Left kidney (tissue), 8 donors: ENCODE data around the gene ZNF584. TPM values are rescaled to one million over a fixed set of nuclear protein-coding genes. Genes with fewer than 3 reads are reported as not detected.
"Not testable (repeated sequence)": the region's sequence is repeated elsewhere in the genome, so short reads cannot be mapped to it uniquely, and the experiment has no call there.

Experiments
- DNase-seq: peaks from one replicate; pipeline ENCODE4 v3.0.0-alpha.2; 2013
- long read RNA-seq, 8 donors: transcript quantifications; one replicate each; lab custom pipeline, GENCODE V29; 2026
- polyA plus RNA-seq: library from polyadenylated mRNA; unstranded; fragments of 120-200 nt; gene quantifications from one replicate; pipeline ENCODE4 v1.2.1, GENCODE V29; 2013; ENCODE audit not compliant: insufficient read length

Gene ZNF584
- 11.7 TPM for polyA plus RNA-seq
- long read RNA-seq, donor 1, transcript ZNF584-208 (1 exons, 2,709 nt) = major isoform, 10 of 11 reads
- long read RNA-seq, donor 1, partial matches to known transcripts = 0 of 11 reads
- long read RNA-seq, donor 1, other reads (novel, unspliced or antisense) = 0 of 11 reads
- long read RNA-seq, donor 2, transcript ZNF584-208 (1 exons, 2,709 nt) = major isoform, 5 of 8 reads
- long read RNA-seq, donor 2, partial matches to known transcripts = 0 of 8 reads
- long read RNA-seq, donor 2, other reads (novel, unspliced or antisense) = 0 of 8 reads
- long read RNA-seq, donor 3, partial matches to known transcripts = 0 of 5 reads
- long read RNA-seq, donor 3, other reads (novel, unspliced or antisense) = 0 of 5 reads
- long read RNA-seq, donor 4, partial matches to known transcripts = 0 of 1 reads
- long read RNA-seq, donor 4, other reads (novel, unspliced or antisense) = 0 of 1 reads
- long read RNA-seq, donor 5, transcript ZNF584-208 (1 exons, 2,709 nt) = major isoform, 15 of 23 reads
- long read RNA-seq, donor 5, partial matches to known transcripts = 5 of 23 reads
- long read RNA-seq, donor 5, other reads (novel, unspliced or antisense) = 0 of 23 reads
- long read RNA-seq, donor 6, partial matches to known transcripts = 0 of 4 reads
- long read RNA-seq, donor 6, other reads (novel, unspliced or antisense) = 0 of 4 reads
- long read RNA-seq, donor 7, transcript ZNF584-208 (1 exons, 2,709 nt) = major isoform, 10 of 13 reads
- long read RNA-seq, donor 7, partial matches to known transcripts = 0 of 13 reads
- long read RNA-seq, donor 7, other reads (novel, unspliced or antisense) = 0 of 13 reads
- long read RNA-seq, donor 8, transcript ZNF584-208 (1 exons, 2,709 nt) = major isoform, 9 of 9 reads
- long read RNA-seq, donor 8, partial matches to known transcripts = 0 of 9 reads
- long read RNA-seq, donor 8, other reads (novel, unspliced or antisense) = 0 of 9 reads

DNA sequence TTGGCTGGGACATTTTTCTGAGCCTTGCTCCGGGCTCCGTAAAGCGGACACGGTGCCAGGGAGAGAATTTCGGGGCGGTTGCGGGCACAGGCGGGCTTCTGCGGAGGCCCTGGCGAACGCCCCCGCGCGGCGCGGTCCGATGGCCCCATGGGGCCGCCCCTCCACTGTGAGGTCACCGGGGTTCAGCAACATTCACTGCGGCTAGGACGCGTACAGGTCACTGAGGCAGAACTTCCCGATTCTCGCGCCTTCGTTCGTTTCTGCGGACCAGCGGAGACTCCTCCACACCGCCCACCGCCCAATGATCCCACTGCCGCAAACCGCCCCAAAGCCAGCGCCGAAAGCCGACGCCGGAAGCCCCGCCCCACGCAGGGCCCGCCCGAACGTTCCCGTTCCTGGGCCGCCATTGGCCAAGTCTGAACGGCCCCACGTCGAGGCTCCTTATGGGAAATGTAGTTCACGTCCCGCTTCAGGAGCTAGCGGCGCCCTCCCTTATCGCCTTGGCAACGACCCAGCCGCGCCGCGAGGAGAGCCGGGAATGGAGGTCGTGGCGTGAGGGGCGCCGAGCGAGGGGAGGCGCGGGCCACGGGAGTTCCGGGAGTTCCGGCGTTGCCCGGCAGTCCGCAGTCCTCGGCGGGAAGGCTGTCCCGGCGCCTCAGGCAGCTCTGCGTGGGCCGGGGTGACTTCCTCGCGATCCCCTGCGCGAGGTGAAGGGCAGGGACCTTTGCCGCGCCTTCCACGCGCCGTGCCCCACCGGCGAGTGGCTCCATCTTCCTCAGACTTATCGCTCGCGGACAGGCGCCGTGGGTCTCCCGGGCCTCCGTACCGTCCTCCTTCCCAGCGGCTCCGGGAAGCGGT is at the start of gene ZNF584:
Gene ZNF584 (plus strand): TSS at position 498 of the 858 bp plus-strand sequence. CDS start 499 bp downstream, outside the sequence.
- peak; percentile 98 for DNase-seq

DNA sequence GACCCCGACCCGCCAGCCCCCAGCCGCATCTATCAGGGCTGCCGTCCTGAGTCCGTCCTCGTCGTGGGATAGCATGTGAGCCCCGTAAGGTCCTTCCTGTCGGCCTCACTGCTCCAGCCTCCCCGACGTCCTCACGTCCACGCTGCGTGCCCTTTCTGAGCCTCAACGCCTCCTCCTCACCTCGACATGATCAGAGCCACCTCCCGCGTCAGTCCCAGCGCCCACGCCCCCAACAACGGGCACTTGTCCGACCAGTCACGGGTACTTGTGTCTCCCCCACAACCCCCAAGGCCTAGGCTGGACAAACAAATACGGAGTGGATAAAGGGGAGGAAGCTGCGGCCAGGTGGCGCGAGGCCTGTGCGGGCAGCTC is 46.6 kb upstream of the ZNF584 start:
- DNase-seq = no peak

DNA sequence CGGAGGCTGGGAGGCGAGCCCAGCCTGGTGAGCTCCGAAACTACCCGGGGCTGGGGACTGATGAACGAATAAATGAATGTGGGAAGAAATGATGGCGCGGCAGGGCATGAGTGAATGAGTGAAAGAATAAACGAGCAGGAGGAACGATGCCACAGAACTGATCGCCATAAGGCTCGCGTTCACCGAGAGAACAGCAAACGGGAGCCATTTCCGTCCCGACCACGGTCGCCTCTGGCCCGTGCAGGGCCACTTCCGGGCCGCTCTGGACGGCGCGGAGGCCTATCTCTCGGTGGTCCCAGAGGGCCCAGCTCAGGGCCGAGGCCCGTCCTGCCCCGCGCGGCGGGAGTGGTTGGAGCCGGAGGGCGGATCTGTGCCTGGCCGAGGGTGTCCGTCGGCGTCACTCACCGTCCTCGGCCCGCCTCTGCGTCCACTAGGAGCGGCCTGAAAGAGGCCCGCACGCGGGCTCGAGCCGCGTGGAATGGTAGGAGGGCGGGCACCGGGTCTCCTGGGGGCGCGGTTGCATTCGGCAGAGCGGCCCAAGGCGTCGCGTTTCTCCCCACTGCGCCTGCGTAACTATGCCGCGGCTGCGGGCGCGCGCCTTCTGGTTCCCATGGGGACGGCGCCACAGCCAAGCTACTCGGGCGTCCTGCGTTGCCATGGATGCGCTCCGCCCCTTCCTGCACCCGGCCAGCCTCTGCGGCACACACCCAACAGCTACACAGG is 46.0 kb upstream of the ZNF584 start, which contains the start of gene ZNF497:
Gene ZNF497 (minus strand): TSS at position 480 of the 723 bp plus-strand sequence. CDS start 5,116 bp downstream, outside the sequence.
- DNase-seq = peak; percentile 94

DNA sequence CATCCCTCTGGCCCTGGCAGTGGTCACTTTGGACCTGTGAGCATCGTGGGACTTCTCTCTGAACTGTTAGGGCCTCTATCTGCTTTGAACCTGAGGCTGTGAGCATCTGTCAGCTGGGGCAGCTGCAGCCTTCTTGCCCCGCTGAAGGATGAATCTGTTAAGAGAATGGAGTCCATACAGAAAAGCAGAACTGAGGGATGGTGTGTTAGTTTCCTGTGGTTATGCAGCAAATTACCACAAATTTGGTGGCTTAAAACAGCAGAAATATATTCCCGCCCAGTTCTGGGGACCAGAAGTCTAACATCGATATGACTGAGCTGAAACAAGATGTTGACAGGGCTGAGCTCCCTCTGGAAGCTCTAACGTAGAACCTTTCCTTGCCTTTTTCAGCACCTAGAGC is 44.3 kb upstream of the ZNF584 start:
- no peak for DNase-seq

DNA sequence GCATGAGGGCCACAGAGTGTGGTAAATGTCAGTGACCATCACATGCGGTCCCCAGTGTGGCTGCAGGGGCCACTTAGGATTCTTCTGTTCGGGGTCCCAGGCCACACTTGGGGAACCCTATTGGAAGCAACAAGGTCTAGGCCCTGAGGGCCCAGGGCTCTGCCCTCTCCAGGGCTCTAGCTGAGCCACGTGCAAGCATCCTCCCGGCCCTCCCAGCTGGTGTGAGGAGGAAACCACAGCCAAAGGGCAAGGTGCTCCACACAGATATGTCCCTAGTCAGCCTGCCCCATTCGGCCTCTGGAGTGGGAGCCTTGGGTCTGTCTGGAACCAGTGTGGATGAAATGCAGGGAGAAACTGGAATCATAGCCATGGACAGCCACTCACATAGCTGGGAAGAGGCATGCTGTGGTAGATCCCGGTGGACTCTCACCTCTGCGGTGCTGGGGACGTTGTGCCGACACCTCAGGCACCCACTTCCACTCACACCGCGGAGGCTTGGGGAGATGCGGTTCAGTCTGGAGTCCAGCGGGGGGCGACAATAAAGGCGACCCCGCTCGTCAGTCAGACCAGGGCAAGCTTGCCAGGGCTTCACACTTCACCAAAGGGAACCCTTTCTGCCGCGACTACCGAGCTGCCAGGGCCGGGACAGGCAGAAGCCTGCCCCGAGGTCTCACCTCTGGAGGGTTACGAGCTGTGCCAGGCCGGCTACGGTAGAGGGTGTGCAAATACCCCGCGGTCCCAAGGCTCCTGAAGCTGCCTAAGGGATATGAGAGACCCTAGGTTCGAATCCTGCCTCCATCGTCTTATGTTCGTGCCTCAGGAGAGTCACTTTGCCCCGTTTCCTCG is 41.6 kb upstream of the ZNF584 start:
- no peak for DNase-seq

DNA sequence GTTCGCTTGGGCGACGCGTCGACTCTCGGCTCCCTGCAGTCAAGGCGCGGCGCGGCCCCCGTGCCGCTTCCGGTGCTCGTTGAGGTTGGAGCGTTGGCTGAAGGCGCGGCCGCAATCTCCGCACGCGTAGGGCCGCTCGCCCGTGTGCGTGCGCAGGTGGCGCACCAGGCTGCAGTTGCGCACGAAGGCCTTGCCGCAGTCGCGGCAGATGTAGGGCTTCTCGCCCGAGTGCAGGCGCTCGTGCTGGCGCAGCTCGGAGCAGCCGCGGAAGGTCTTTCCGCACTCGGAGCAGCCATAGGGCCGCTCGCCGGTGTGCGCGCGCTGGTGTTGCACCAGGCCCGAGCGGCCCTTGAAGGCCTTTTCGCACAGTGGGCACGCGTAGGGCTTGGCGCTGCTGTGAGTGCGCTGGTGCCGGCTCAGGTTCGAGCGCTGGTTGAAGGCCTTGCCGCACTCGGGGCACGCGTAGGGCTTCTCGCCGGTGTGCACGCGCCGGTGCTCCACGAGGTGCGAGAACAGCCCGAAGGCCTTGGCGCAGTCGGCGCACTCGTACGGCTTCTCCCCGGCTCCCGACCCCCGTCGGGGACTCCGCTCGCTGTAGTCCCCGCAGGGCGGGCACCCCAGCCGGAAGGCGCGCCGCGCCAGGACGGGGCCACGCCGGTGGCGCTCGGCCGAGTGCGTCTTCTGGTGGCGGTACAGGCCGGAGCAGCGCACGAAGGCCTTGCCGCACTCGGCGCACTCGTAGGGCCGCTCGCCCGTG is 40.6 kb upstream of the ZNF584 start:
- no peak for DNase-seq

DNA sequence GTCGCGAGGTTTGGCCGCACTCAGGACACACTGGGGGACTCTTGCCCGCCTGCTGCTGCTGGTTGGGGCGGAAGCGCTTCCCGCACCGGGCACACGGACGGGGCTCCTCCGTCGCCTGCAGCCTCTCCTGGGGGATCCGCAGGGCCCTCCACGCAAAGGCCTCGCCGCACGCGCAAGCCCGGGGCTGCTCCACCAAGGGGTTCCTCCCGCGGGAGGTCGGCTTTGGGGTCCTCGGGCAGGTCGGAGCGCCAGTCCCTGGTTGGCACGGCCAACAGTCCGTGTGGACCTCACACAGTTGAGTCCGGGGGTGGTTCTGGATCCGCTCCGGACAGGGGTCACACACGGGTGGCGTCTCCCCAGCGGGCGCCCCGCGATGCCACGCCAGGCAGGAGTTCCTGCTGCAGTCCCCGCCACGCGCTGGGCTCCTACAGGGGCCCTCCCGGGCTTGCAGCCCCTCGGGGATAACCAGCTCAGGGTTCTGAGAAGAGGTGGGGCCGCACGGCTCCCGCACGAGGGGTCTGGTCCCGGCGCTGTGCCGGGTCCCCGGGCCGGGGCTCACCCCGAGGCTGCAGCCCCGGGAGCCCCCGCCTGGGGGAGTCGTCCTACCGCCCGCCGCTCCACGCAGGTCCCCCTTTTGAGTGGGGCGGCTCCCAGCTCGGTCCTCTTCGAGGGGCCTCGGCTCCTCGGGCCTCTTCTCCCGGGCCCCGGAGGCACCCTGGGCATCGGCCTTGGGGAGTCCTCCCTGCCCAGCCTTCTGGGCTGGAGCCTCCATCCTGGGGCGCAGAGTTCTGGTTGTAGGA is 39.7 kb upstream of the ZNF584 start:
- DNase-seq = no peak

DNA sequence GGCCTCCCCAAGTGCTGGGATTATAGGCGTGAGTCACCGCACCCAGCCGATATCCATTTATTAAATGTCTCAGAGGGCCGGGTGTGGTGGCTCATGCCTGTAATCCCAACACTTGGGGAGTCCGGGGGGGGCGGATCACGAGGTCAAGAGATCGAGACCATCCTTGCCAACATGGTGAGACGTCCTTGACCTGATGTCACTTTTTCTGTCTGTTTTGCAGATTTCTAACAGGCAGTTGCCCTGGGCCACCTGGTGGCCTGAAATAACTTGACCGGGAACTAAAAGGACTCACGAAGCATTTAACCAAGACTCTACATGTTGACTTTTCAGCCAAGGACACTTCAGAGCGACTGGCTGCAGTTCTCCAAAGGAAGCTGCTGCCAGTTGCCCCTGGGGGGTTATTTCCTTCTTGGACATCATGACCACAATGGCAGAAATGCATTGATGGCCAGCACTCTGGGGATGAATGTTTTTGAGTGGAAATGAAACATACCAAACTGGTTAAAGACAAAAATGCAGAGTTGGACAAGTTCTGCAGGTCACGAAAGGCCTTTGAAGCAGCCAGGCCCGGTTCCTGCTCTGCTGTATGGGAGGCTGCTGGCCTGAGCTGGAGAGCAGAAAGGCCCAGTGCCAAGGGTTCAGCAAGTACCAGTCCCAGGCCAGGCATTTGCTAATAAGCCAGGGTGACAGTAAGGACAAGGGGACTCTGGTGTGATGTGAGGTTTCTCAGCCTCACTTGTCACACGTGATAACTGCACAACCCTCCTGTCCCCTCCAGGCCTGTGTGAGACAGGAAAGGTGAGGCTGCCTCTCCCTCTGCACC is 35.9 kb upstream of the ZNF584 start:
- DNase-seq = no peak

DNA sequence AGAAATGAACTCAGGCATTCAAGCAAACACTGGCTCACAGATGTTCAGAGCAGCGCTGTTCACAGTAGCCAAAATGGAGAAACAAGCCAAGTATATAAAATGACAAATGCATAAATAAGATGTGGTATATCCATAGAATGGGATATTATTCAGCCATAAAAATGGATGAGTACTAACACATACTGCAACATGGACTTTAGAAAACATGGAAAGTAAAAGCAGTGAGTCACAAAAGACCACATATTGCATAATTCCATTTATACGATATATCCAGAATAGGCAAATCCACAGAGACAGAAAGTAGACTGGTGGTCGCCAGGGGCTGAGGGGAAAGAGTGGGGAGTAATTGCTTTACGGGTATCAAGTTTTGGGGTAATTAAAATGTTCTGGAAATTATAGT is 34.2 kb upstream of the ZNF584 start:
- DNase-seq = no peak

DNA sequence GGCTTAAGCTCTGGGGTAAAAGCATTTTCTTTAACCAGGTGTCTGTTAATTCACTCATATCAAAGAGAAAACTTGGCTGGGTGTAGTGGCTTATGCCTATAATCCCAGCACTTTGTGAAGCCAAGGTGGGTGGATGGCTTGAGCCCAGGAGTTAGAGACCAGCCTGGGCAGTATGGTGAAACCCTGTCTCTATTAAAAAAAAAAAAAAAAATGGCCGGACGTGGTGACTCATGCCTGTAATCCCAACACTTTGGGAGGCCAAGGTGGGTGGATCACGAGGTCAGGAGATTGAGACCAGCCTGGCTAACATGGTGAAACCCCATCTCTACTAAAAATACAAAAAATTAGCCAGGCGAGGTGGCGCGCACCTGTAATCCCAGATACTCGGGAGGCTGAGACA is 31.7 kb upstream of the ZNF584 start:
- DNase-seq = not testable (repeated sequence)

DNA sequence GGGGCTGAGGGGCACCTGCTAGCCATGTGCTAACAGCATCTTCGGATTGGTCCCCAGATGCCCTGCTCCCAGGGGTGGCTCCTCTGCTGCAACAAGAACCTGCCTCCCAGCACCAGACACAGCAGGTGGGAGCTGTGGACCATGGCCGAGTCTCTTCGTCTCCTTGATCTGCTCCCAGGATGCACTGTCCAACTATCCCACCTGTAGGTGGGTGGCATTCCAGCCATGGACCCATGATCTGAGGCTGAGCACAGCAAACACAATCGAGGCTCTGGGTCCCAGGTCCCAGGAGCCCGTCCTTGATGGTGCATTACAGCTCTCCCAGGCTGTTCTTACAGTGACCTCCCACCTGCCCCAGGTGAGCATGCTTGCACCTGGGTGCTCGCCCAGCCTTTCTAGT is 29.2 kb upstream of the ZNF584 start:
- no peak for DNase-seq

DNA sequence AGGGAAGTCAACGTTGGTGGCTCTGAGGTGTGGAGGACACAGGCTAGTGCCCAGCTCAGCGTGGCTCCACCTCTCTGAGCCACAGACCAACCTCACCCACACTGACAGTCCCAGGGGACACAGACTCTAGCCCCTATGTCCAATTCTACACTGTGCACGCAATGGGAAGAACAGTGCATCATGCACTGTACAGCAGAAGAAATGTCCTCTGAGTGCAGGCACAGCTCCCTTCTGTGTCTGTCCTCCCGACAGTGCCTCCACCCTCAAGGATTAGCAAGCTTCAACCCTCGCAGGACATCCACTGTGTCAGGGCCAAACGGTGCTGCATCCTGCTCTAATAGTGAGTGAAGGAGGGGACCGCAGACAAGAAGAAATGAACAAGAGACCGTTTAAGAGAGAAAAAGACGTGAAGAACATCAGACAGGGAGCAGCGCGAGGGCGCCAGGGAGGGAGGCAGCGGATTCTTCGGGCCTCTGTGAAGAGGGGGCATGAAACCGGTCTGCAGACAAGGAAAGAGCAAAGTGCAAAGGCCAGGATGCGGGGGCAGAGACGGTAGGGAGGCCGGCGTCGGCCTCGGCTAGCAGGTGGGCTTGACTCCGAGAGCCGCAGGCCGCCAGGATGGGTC is 28.3 kb upstream of the ZNF584 start:
- DNase-seq = no peak

DNA sequence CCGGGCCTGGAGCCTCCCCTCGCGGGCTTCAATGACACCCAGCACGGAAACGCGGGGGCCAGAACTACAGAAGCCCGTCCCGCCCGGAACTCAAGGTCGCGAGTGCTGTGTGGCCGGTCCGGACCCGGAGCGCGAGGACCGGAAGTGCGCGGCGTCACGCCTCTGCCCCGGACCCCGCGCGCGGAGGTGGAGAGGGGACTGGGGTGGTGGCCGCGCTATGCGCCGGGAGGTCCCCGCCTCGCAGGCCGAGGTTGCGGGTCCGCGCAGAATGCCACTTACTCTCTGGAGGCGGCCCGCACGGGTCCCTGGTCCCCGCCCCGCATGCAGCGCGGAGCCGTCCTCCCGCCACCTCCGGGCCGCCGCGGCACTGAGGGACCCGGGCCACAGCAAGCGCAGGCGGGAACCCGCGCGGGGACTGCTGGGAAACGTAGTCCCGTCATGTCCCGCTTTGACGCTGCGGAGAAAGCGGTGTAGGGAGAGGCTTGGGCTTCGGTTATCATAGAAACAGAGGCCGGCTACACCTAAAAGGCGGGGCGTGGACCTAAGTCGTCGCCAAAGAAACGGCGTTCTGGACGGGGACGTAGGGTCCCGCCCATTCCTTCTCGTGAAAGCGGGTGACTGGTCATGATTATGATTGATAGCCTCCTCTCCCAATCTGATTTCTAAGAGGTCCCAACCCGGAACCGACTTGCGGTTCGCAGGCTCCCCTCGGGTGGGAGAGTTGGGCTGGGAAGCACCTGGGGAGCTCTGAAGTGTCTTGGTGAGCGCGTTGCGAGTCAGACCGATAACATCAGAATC is 27.6 kb upstream of the ZNF584 start, which contains the start of gene ZNF837:
Gene ZNF837 (minus strand): TSS at position 369 of the 798 bp plus-strand sequence. CDS start 11,698 bp downstream, outside the sequence.
- DNase-seq = peak; percentile 100

DNA sequence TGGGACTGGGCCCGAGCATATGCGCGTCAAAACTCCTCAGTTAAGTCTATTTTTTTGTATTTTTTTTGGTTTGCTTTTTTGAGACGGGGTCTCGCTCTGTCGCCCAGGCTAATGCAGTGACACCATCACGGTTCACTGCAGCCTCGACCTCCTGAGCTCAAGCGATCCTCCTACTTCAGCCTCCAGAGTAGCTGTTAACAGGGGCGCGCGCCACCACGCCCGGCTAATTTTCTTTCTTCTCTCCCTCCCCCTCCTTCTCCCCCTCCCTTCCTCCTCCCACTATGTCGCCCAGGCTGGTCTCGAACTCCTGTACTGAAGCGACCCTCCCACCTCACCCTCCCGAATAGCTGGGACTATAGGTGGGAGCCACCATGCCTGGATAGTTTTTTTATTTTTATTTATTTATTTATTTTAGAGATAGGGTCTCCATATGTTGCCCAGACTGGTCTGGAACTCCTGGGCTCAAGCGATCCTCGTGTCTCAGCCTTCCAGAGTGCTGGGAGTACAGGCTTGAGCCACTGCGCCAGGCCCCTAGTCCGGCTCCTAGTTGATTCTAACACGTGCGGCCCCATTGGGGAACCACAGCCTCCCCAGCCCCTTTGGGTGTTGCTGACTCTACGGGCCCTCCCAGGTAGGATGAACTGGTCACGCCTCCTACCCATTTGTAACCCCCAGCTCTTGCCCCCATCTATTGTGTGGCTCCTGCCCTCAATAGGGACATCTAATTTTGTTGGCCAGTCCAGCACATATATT is 26.8 kb upstream of the ZNF584 start:
- no peak for DNase-seq

DNA sequence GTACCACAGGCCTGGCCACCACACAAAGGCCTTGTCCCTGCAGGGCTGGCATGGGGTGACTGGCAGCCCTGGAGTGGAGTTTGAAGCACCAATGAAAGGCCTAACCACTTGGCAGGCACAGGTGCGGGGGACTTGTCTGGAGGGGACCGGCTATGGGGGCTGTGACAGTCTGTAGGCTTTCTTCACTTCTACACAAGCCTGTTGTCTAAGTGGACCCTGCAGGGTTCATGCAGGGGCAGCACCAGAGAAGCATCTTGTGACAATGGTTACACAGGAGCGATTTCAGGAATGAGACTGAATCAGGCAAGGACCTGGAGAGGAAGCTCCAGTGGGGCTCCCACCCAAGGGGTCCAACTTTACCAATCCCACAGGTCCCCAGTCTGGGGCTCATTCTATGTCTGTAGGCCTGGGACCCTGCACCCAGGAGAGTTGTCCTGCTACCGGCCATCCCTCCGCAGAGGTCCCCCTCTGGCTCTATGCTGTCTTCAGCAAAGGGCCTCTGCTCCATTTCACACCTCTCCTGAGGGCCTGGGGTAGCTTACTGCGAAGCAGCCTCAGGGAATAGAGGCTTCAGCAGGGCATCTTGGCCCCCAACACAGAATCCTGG is 25.3 kb upstream of the ZNF584 start:
- DNase-seq = no peak
